Measurements from ENCODE around the gene BMPER.

DNA sequence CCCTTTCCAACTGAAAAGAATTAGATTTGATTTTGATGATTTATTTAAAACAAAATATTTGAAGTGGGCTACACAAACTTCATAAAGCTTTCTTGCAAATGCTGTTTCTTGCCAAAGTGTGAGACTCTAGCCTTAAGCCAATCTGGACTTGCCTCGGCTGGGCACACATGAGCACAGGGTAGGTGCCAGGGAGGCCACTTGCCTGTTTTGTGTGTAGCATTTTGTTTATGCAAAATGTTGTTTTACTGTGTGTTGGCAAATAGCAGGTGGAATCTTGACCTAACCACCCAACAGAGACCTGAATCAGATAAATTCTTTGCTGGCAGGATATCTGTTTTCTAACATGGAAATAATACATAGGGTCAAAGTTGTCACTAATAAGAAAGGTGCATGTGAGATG is 161.1 kb downstream of the BMPER start:
- TF ChIP-seq EZH2 (IDR thresholded peaks at IDR 0.05) = no peak
- TF ChIP-seq POLR2AphosphoS5 (IDR thresholded peaks at IDR 0.05; ENCODE audit: borderline replicate concordance, low read depth, low read length) = no peak

Data from SK-N-MC (cell line).